Loucy (cell line): ENCODE measurements around the gene FERMT3.
A peak's percentile ranks its signal among the peaks of the same experiment; 100 is the strongest.

Source experiments
- H2AFZ ChIP-seq: fragments of 200-600 bp; sonication (generic); 2 replicates; pipeline ENCODE4 v1.6.0; 2016; ENCODE audit warnings: antibody characterized with exemption, mild to moderate bottlenecking, low read length, moderate library complexity
- H3F3A ChIP-seq: fragments of 200-600 bp; 2 replicates; pipeline ENCODE4 v1.6.0; 2016; ENCODE audit warnings: antibody characterized with exemption, low read depth, mild to moderate bottlenecking
- H3K27me3 ChIP-seq: fragments of 200-600 bp; sonication (generic); 2 replicates; pipeline ENCODE4 v1.6.1; 2014; ENCODE audit warnings: low read length, mild to moderate bottlenecking; ENCODE audit not compliant: insufficient read depth, poor library complexity, severe bottlenecking
- H3K36me3 ChIP-seq: fragments of 200-600 bp; sonication (generic); 2 replicates; pipeline ENCODE4 v1.6.1; 2016; ENCODE audit warnings: low read length; ENCODE audit not compliant: insufficient read depth
- H3K4me1 ChIP-seq: fragments of 200-600 bp; sonication (generic); 2 replicates; pipeline ENCODE4 v1.5.1; 2014; ENCODE audit warnings: low read length, mild to moderate bottlenecking; ENCODE audit not compliant: insufficient read depth, poor library complexity, severe bottlenecking
- H3K4me2 ChIP-seq: fragments of 200-600 bp; sonication (generic); 2 replicates; pipeline ENCODE4 v1.6.0; 2014; ENCODE audit warnings: antibody characterized with exemption, low read length, low read depth, mild to moderate bottlenecking; ENCODE audit not compliant: poor library complexity, severe bottlenecking
- H3K4me3 ChIP-seq: fragments of 200-600 bp; sonication (generic); 2 replicates; pipeline ENCODE4 v1.5.1; 2014; ENCODE audit warnings: low read length, mild to moderate bottlenecking, mixed read lengths; ENCODE audit not compliant: poor library complexity, severe bottlenecking
- H3K79me2 ChIP-seq: fragments of 200-600 bp; sonication (generic); 2 replicates; pipeline ENCODE4 v1.6.1; 2014; ENCODE audit warnings: low read length; ENCODE audit not compliant: insufficient read depth
- H3K9ac ChIP-seq: fragments of 200-600 bp; sonication (generic); 2 replicates; pipeline ENCODE4 v1.6.0; 2014; ENCODE audit warnings: mild to moderate bottlenecking, low read depth, low read length, moderate library complexity; ENCODE audit not compliant: poor library complexity, severe bottlenecking
- H3K9me2 ChIP-seq: fragments of 200-600 bp; sonication (generic); replicated peaks from 2 replicates; pipeline ENCODE4 v1.6.1; 2016; ENCODE audit warnings: low read depth, low read length, mixed read lengths
- H3K9me3 ChIP-seq: fragments of 200-600 bp; sonication (generic); 2 replicates; pipeline ENCODE4 v1.6.1; 2014; ENCODE audit warnings: mild to moderate bottlenecking, antibody characterized with exemption, low read length, low read depth; ENCODE audit not compliant: insufficient read depth
- H4K20me1 ChIP-seq: fragments of 200-600 bp; sonication (generic); 2 replicates; pipeline ENCODE4 v1.6.0; 2014; ENCODE audit warnings: antibody characterized with exemption, low read length, mild to moderate bottlenecking; ENCODE audit not compliant: insufficient read depth, poor library complexity, severe bottlenecking
- CTCF ChIP-seq: fragments of 200-600 bp; sonication (generic); conservative IDR thresholded peaks from 2 replicates; pipeline ENCODE4 v1.5.1; 2014; ENCODE audit warnings: mild to moderate bottlenecking, antibody characterized with exemption, low read length
- EZH2phosphoT487 ChIP-seq: fragments of 200-600 bp; IDR thresholded peaks from 2 replicates; pipeline ENCODE4 v1.6.1; 2018; ENCODE audit warnings: antibody characterized with exemption, mild to moderate bottlenecking, moderate library complexity, borderline replicate concordance

FERMT3 gene

DNA sequence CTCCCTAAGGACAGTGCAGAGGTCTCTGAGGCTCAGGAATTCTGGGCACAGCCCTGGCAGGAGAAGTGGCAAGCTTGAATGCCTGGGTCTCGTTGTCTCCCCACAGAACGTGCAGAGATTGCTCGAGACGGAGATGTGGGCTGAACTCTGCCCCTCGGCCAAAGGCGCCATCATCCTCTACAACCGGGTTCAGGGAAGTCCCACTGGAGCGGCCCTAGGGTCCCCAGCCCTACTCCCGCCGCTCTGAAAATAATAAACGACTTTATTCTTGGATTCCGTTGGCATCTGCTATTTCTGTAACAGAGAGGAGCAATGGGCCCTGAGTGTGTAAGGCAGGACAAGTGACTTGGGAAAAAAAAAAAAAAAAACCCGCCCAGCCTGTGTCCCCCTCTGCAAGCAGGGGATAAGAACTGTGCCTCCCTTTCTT, 23.2 kb downstream of the FERMT3 start:
- Histone ChIP-seq H3K36me3 (no peaks in the 10 kb centered on the region), H3K4me2 (peak overlapping the region; percentile 81), H2AFZ (0 out of 2 replicates have a peak overlapping the region, but pooled peaks have one; percentile 16), H3F3A (peaks cover 6% of the 10 kb centered on the region; the same call in 1 of the 2 replicates), H3K9ac (peak overlapping the region; percentile 80), H3K4me3 (peak overlapping the region; percentile 86), H3K79me2 (peaks cover 37% of the 10 kb centered on the region), H4K20me1 (peaks cover 32% of the 10 kb centered on the region), H3K9me3 (no peaks in the 10 kb centered on the region), H3K4me1 (peaks cover 26% of the 10 kb centered on the region), H3K27me3 (no peaks in the 10 kb centered on the region), H3K9me2 (no peaks in the 10 kb centered on the region)
- TF ChIP-seq CTCF (no peak), EZH2phosphoT487 (no peak)

- H3K27me3 ChIP-seq = no peaks in the 10 kb centered on the region
- H2AFZ ChIP-seq = peak within 1 kb of the TSS; percentile 78
- H3F3A ChIP-seq = peaks cover 6% of the 10 kb centered on the region; the same call in 1 of the 2 replicates
- H3K9me3 ChIP-seq = no peaks in the 10 kb centered on the region
- peaks cover 24% of the 10 kb centered on the region for H3K4me1 ChIP-seq
- H4K20me1 ChIP-seq = peaks cover 28% of the 10 kb centered on the region
- peak within 1 kb of the TSS; percentile 81 for H3K4me2 ChIP-seq
- TF ChIP-seq EZH2phosphoT487 (no peak), CTCF (no peak)
- H3K4me3 ChIP-seq = peak within 1 kb of the TSS; percentile 86
- peak within 1 kb of the TSS; percentile 80 for H3K9ac ChIP-seq
- no peaks in the 10 kb centered on the region for H3K36me3 ChIP-seq
- peaks cover 37% of the 10 kb centered on the region for H3K79me2 ChIP-seq
- H3K9me2 ChIP-seq = no peaks in the 10 kb centered on the region
Measured at GRCh38 chr11:64230171-64230984, 23.9 kb downstream of the FERMT3 start, which contains the start of gene DNAJC4. Gene DNAJC4, plus strand, starts transcription at chr11:64230548. Its CDS starts 307 bp downstream, at chr11:64230855.

DNA sequence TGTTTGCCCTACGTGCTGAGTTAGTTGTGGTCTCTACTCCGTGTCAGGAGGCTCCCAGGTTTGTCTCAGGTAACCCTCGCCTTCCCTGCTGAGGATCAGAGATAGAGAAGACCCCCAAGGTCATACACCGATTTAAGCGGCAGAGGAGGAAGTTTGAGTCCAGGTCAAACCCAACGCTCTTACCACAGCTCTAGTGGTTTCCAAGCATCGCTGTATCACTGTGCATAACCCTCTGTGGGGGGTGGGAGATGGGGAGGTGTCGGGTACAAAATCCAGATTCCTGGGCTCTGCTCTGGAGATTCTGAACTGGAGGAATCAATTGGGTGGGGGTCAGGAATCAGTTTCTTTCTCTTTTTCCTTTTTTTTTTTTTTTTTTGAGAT, 24.5 kb downstream of the FERMT3 start:
- Histone ChIP-seq H3K9me3 (no peaks in the 10 kb centered on the region), H3K9ac (peak overlapping the region; percentile 80), H3F3A (peaks cover 6% of the 10 kb centered on the region; the same call in 1 of the 2 replicates), H3K36me3 (no peaks in the 10 kb centered on the region), H3K4me3 (peak overlapping the region; percentile 86), H4K20me1 (peaks cover 30% of the 10 kb centered on the region), H3K79me2 (peaks cover 41% of the 10 kb centered on the region), H3K9me2 (no peaks in the 10 kb centered on the region), H3K27me3 (no peaks in the 10 kb centered on the region), H3K4me2 (peak overlapping the region; percentile 81), H3K4me1 (peaks cover 26% of the 10 kb centered on the region), H2AFZ (peak overlapping the region; percentile 78)
- TF ChIP-seq CTCF = no peak
- TF ChIP-seq EZH2phosphoT487 = no peak
